Measurements from ENCODE around the gene NPB.

DNA sequence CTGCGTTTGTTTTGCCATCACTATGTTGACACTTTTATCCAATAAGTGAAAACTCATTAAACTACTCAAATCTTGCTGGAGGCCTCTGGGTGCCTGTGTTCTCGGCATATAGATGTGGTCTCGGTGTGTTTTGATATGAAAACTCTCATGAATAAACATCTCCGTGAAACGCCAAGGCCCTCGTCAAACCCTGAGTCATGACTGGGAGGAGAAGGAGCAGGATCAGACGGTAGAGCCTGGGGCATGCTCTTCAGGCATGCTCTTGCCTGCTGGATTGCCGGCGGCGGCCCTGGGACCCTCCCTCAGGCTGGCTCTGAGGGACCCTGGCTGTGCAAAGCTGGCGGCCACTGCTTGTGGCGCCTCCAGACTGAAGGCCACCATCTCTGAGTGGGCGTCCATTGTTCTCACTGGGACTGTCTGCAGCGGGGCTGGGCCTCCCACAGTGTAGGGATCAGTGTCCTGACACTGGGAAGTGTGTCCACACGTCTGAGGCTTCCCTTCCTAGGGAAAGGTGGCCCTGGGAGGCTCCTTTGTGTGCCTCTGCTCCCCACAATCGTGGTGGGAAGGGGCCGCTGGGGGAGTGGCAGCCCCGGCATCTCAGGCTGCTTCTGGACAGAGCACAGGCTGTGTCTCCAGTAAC is 1.7 kb upstream of the NPB start:
- TF ChIP-seq RAD21 (IDR thresholded peaks at IDR 0.05; ENCODE audit: low read depth) (no peak), YY1 (IDR thresholded peaks at IDR 0.05; ENCODE audit: low read depth) (no peak), EP300 (IDR thresholded peaks at IDR 0.05; ENCODE audit: borderline replicate concordance) (no peak), TCF12 (IDR thresholded peaks at IDR 0.05; ENCODE audit: low read depth) (no peak), CREB1 (IDR thresholded peaks at IDR 0.05; ENCODE audit: low read depth) (no peak)
- TF ChIP-seq, protein P1, sequence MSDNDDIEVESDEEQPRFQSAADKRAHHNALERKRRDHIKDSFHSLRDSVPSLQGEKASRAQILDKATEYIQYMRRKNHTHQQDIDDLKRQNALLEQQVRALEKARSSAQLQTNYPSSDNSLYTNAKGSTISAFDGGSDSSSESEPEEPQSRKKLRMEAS (IDR thresholded peaks at IDR 0.05) = no peak
- TF ChIP-seq, protein P2, sequence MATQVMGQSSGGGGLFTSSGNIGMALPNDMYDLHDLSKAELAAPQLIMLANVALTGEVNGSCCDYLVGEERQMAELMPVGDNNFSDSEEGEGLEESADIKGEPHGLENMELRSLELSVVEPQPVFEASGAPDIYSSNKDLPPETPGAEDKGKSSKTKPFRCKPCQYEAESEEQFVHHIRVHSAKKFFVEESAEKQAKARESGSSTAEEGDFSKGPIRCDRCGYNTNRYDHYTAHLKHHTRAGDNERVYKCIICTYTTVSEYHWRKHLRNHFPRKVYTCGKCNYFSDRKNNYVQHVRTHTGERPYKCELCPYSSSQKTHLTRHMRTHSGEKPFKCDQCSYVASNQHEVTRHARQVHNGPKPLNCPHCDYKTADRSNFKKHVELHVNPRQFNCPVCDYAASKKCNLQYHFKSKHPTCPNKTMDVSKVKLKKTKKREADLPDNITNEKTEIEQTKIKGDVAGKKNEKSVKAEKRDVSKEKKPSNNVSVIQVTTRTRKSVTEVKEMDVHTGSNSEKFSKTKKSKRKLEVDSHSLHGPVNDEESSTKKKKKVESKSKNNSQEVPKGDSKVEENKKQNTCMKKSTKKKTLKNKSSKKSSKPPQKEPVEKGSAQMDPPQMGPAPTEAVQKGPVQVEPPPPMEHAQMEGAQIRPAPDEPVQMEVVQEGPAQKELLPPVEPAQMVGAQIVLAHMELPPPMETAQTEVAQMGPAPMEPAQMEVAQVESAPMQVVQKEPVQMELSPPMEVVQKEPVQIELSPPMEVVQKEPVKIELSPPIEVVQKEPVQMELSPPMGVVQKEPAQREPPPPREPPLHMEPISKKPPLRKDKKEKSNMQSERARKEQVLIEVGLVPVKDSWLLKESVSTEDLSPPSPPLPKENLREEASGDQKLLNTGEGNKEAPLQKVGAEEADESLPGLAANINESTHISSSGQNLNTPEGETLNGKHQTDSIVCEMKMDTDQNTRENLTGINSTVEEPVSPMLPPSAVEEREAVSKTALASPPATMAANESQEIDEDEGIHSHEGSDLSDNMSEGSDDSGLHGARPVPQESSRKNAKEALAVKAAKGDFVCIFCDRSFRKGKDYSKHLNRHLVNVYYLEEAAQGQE (IDR thresholded peaks at IDR 0.05; ENCODE audit: low read depth) = no peak

Measured in Ishikawa (cell line).